ENCODE data around the gene HDAC9.

The HDAC9 gene

GRCh38 chr7:18756378-18757050, 261.0 kb downstream of the HDAC9 start:
- in situ Hi-C loops (cut with MboI; ENCODE audit: low sequenced_read_pairs), result no loop called here
- no peaks in the 10 kb centered on the region for H3K9me3 ChIP-seq
- no peak overlapping the region for H3K4me3 ChIP-seq
- DNase-seq (ENCODE audit: low spot score in 2 of 2), result no peak
- peaks cover 7% of the 10 kb centered on the region for H3K4me1 ChIP-seq
- H3K36me3 ChIP-seq (replicated peaks), result no peaks in the 10 kb centered on the region
- H3K27me3 ChIP-seq (ENCODE audit: low read depth), result no peaks in the 10 kb centered on the region

- no peaks in the 10 kb centered on the region for H3K9me3 ChIP-seq
- no peaks in the 10 kb centered on the region for H3K36me3 ChIP-seq (replicated peaks)
- H3K4me1 ChIP-seq, result peaks cover 22% of the 10 kb centered on the region
- in situ Hi-C loops (cut with MboI; ENCODE audit: low sequenced_read_pairs), result no loop called here
- DNase-seq (ENCODE audit: low spot score in 2 of 2), result no peak
- H3K4me3 ChIP-seq, result no peak overlapping the region
- no peaks in the 10 kb centered on the region for H3K27me3 ChIP-seq (ENCODE audit: low read depth)
These were observed 264.5 kb downstream of the HDAC9 start for GRCh38 chr7:18760046-18760445.

DNA sequence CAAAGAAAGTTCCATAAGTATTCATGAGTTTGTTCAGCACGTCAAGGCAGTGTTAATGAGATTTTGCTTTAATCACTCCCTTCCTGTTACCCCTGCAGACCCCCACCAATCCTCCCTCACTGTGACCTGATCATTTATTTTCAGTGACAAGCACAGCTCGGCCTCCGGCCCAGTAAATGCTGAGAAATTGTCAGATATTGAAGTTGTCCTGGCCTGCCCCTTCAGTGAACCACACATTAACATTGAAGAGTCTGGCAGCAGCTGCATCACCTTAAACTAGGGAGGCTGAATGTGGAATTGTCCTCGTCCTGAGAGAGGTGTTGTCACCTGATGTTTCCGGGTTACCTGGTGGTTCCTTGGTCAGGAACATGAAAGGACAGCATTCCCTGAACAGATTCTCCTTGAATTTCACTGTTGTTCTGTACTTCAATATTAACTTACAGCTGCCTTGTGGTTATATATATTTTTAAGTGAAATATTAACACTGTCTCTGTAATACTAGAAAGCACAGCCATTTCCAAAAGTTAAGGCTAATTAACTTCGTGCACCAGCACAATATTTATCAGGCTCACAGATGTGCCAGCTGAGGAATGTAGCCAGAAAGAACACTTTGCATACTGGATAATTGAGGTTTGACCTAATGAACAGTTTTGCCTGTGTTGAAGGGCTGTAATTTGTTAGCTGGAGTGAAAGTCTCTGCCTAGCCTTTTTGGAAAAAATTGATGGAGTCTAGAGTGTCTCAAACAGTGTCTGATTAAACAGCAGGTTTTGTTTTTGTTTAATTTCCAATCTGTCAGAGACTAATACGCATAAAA, 265.3 kb downstream of the HDAC9 start:
- Histone ChIP-seq H3K27me3 (ENCODE audit: low read depth) (no peaks in the 10 kb centered on the region), H3K36me3 (replicated peaks) (no peaks in the 10 kb centered on the region), H3K4me3 (no peak overlapping the region), H3K4me1 (peaks cover 22% of the 10 kb centered on the region), H3K9me3 (no peaks in the 10 kb centered on the region)
- in situ Hi-C loops (cut with MboI; ENCODE audit: low sequenced_read_pairs), result no loop called here
- DNase-seq (ENCODE audit: low spot score in 2 of 2), result no peak

- H3K4me1 ChIP-seq, result peaks cover 22% of the 10 kb centered on the region
- no peak overlapping the region for H3K4me3 ChIP-seq
- H3K36me3 ChIP-seq (replicated peaks), result no peaks in the 10 kb centered on the region
- DNase-seq (ENCODE audit: low spot score in 2 of 2), result peak; percentile 65 to 93
- no peaks in the 10 kb centered on the region for H3K9me3 ChIP-seq
- in situ Hi-C loops (cut with MboI; ENCODE audit: low sequenced_read_pairs), result no loop called here
- no peaks in the 10 kb centered on the region for H3K27me3 ChIP-seq (ENCODE audit: low read depth)
These were observed 266.6 kb downstream of the HDAC9 start for GRCh38 chr7:18762189-18762588.

- no peak overlapping the region for H3K4me3 ChIP-seq
- no peaks in the 10 kb centered on the region for H3K36me3 ChIP-seq (replicated peaks)
- H3K27me3 ChIP-seq (ENCODE audit: low read depth), result no peaks in the 10 kb centered on the region
- H3K9me3 ChIP-seq, result no peaks in the 10 kb centered on the region
- peaks cover 14% of the 10 kb centered on the region for H3K4me1 ChIP-seq
- DNase-seq (ENCODE audit: low spot score in 2 of 2), result no peak
- in situ Hi-C loops (cut with MboI; ENCODE audit: low sequenced_read_pairs), result no loop called here
These were observed 272.7 kb downstream of the HDAC9 start for GRCh38 chr7:18768256-18768655.

DNA sequence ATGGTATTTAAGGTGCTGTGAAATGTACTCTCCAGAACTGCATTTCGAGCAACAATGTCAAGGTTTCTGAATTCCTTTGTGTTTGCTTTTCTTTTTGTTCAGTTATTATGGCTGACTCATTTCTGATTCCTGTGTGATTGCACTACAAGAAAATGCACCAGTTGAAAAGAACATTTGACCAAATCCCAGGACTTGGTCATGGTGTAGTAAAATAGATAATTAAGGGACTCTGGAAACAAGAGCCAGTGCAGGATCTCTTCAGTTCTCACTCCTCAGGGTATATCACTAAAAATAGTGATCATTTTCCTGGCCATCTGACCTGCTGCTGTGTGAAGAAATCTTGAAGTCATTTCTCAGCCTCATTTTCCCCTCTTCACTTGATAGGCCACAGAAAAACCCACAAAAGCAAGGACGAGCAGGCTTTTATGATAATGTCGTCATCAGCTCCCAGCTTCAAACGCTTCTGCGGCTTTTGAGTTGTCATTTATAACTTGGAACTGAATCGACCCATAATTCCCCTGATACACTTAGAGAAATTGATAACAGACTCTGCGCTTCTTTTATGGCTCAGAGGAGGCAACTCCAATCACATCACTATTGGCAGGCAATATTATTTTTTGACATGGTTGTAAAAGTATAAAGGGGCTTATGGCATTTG, 274.7 kb downstream of the HDAC9 start:
- in situ Hi-C loops (cut with MboI; ENCODE audit: low sequenced_read_pairs), result no loop called here
- Histone ChIP-seq H3K4me3 (no peak overlapping the region), H3K36me3 (replicated peaks) (no peaks in the 10 kb centered on the region), H3K4me1 (peaks cover 13% of the 10 kb centered on the region), H3K9me3 (no peaks in the 10 kb centered on the region), H3K27me3 (ENCODE audit: low read depth) (no peaks in the 10 kb centered on the region)
- peak in 1 of 2 experiments; percentile 20 for DNase-seq (ENCODE audit: low spot score in 2 of 2)

DNA sequence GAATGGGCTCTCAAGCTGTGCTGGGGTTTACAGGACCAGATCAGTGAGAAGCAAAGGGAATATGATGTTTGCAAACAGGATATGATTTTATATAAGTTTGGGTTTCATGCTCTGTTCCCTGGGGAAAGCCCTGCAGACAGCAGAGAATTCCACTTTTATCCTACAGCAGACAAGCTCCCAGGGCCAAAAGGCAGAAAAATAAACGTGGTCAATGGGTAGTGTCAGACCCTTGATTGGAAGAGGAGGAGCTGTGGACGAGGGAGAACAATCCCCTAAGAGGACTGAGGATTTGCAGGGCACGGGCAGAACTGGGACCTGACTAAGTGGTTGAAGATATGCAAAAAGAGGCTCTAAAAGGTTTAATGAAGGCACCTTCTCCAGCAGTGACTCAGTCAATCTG, 275.3 kb downstream of the HDAC9 start:
- in situ Hi-C loops (cut with MboI; ENCODE audit: low sequenced_read_pairs), result no loop called here

DNA sequence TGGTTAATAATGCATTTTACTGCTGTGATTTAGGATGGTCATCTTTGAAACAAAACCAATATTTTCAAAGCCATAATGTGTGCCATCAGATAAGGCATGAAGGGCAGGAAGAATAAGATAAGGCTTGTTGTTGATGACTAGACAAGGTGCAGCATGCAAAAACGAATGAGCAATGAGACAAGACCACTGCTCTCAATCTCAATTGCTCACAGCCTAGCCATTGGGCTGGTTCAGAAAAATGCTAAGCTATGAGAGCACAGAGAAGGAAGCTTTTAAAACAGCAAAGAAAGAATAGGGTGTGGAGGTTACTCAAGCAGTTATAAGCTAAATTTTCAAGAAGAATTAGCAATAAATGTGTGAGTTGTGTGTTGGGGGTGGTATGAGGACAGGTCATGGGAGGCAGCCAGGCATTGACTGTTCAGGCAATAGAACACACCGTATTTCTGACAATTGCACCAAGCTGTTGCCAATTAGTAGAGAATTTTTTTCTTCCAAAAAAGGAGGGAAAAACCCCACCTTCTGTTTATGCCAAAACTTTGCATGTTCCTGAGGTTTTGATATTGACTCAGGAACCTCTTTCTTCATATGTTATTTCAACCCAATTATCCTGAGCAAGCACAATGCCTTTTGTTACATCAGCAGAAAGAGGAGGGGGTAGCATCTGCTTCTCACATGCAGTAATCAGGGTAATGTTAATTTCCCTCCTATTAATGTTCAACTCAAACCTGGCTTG, 276.5 kb downstream of the HDAC9 start:
- H3K27me3 ChIP-seq (ENCODE audit: low read depth), result no peaks in the 10 kb centered on the region
- H3K4me3 ChIP-seq, result no peak overlapping the region
- no peaks in the 10 kb centered on the region for H3K9me3 ChIP-seq
- DNase-seq (ENCODE audit: low spot score in 2 of 2), result no peak
- peaks cover 13% of the 10 kb centered on the region for H3K4me1 ChIP-seq
- in situ Hi-C loops (cut with MboI; ENCODE audit: low sequenced_read_pairs), result no loop called here
- no peaks in the 10 kb centered on the region for H3K36me3 ChIP-seq (replicated peaks)

More for the DNA sequence above, 275.3 kb downstream of the HDAC9 start:
- no peaks in the 10 kb centered on the region for H3K9me3 ChIP-seq
- no peak overlapping the region for H3K4me3 ChIP-seq
- peaks cover 13% of the 10 kb centered on the region for H3K4me1 ChIP-seq
- no peaks in the 10 kb centered on the region for H3K27me3 ChIP-seq (ENCODE audit: low read depth)
- H3K36me3 ChIP-seq (replicated peaks), result no peaks in the 10 kb centered on the region
- DNase-seq (ENCODE audit: low spot score in 2 of 2), result peak in 1 of 2 experiments; percentile 12

DNA sequence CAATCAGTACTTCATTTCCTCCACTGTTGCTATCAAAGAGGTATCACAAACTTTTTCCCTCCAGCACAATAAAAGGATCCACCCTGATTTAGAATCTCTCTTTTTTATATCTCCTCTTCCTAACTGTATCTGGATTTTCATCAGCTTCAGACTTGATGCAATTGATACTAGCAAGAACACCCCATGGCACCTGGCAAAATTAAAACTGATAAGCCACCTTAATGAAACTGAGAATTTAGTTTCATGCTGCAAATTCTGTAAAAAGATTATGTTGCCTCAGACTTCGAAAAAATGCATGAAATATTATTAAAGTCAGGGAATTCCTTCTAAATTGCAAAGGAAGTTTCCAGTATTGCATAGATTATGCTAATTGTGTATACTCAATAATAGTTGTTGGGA, 277.0 kb downstream of the HDAC9 start:
- in situ Hi-C loops (cut with MboI; ENCODE audit: low sequenced_read_pairs), result no loop called here
- Histone ChIP-seq H3K27me3 (ENCODE audit: low read depth) (no peaks in the 10 kb centered on the region), H3K9me3 (no peaks in the 10 kb centered on the region), H3K4me3 (no peak overlapping the region), H3K4me1 (peaks cover 13% of the 10 kb centered on the region), H3K36me3 (replicated peaks) (no peaks in the 10 kb centered on the region)
- DNase-seq (ENCODE audit: low spot score in 2 of 2), result no peak

DNA sequence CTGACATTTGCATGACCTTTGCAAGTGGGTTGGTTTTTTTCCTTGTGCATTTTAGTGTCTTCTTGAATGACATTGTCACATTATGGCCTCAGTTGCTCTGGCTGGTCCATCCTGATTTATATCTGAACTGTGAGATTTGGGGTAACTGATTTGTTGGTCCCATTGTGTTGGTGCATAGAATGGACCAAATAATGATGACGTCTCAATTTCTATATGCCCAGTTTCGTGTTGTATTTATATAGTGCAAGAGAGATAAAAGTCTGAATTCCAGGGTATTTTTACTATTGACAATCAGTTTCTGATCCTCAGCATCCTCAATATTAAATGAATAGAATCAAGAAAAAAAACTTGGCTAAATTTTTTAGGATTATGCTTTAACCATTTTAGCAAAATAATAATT, 281.8 kb downstream of the HDAC9 start:
- Histone ChIP-seq H3K27me3 (ENCODE audit: low read depth) (no peaks in the 10 kb centered on the region), H3K4me3 (no peak overlapping the region), H3K9me3 (no peaks in the 10 kb centered on the region), H3K36me3 (replicated peaks) (no peaks in the 10 kb centered on the region), H3K4me1 (peaks cover 5% of the 10 kb centered on the region)
- in situ Hi-C loops (cut with MboI; ENCODE audit: low sequenced_read_pairs), result no loop called here
- DNase-seq (ENCODE audit: low spot score in 2 of 2), result no peak

DNA sequence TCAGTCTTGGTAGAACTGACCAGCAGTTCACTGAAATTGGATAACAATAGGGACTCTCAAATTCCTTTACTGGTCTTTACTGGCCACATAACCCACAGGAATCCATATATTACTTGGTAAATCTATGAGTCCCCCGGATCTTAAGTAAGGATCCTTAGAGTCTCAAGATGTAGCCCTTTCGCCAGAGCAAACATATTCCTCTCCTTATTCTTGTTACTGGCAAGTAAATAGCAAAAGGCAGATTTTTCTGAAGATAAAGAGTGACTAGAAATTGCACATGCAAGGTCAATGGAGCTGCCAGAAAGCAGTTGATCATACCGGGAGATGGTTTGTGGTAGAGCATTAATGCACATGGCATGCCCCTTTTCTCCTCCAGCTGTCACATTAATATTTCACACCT, 283.0 kb downstream of the HDAC9 start:
- in situ Hi-C loops (cut with MboI; ENCODE audit: low sequenced_read_pairs), result no loop called here

DNA sequence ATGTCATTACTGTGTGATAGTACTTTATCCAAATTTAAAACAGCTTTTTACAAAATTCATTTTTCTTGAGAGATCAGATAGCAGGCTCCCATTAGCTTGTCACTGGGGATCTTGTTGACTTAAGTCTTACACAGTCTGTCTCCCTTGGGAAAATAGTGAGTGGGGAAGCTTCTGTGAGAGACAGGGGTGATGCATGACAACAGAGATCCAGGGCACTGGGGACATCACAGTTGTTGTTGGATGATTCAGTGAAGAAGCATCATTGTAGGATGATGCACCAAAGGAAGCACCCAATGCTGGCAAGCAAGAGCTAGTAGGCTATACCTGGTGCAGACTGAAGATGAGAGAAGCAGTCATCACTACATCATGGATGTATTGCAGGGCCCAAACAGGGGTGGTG, 284.7 kb downstream of the HDAC9 start:
- Histone ChIP-seq H3K4me1 (peaks cover 7% of the 10 kb centered on the region), H3K36me3 (replicated peaks) (no peaks in the 10 kb centered on the region), H3K9me3 (no peaks in the 10 kb centered on the region), H3K4me3 (no peak overlapping the region), H3K27me3 (ENCODE audit: low read depth) (no peaks in the 10 kb centered on the region)
- in situ Hi-C loops (cut with MboI; ENCODE audit: low sequenced_read_pairs), result no loop called here
- DNase-seq (ENCODE audit: low spot score in 2 of 2), result no peak

More for the DNA sequence above, 283.0 kb downstream of the HDAC9 start:
- no peaks in the 10 kb centered on the region for H3K36me3 ChIP-seq (replicated peaks)
- H3K4me1 ChIP-seq, result peaks cover 7% of the 10 kb centered on the region
- H3K27me3 ChIP-seq (ENCODE audit: low read depth), result no peaks in the 10 kb centered on the region
- no peak overlapping the region for H3K4me3 ChIP-seq
- H3K9me3 ChIP-seq, result no peaks in the 10 kb centered on the region
- DNase-seq (ENCODE audit: low spot score in 2 of 2), result no peak

GRCh38 chr7:18780938-18781337, 285.4 kb downstream of the HDAC9 start:
- Histone ChIP-seq H3K4me1 (peaks cover 7% of the 10 kb centered on the region), H3K27me3 (ENCODE audit: low read depth) (no peaks in the 10 kb centered on the region), H3K36me3 (replicated peaks) (no peaks in the 10 kb centered on the region), H3K9me3 (no peaks in the 10 kb centered on the region), H3K4me3 (no peak overlapping the region)
- in situ Hi-C loops (cut with MboI; ENCODE audit: low sequenced_read_pairs), result no loop called here
- no peak for DNase-seq (ENCODE audit: low spot score in 2 of 2)
